ENCODE data around the gene PRG3.
"Not testable (repeated sequence)": the region's sequence is repeated elsewhere in the genome, so short reads cannot be mapped to it uniquely, and the experiment has no call there.

PRG3 gene

GRCh38 chr11:57407941-57408475 is 27.1 kb upstream of the PRG3 start:
- no peak for DNase-seq

GRCh38 chr11:57407010-57407920 is 26.3 kb upstream of the PRG3 start:
- DNase-seq, result no peak

GRCh38 chr11:57406337-57406904 is 25.5 kb upstream of the PRG3 start:
- no peak for DNase-seq

- no peak for DNase-seq
Observed at GRCh38 chr11:57405271-57405860, 24.4 kb upstream of the PRG3 start.

- no peak for DNase-seq
Observed at GRCh38 chr11:57403802-57404147, 22.8 kb upstream of the PRG3 start.

GRCh38 chr11:57403003-57403801 is 22.3 kb upstream of the PRG3 start:
- not testable (repeated sequence) for DNase-seq

DNA sequence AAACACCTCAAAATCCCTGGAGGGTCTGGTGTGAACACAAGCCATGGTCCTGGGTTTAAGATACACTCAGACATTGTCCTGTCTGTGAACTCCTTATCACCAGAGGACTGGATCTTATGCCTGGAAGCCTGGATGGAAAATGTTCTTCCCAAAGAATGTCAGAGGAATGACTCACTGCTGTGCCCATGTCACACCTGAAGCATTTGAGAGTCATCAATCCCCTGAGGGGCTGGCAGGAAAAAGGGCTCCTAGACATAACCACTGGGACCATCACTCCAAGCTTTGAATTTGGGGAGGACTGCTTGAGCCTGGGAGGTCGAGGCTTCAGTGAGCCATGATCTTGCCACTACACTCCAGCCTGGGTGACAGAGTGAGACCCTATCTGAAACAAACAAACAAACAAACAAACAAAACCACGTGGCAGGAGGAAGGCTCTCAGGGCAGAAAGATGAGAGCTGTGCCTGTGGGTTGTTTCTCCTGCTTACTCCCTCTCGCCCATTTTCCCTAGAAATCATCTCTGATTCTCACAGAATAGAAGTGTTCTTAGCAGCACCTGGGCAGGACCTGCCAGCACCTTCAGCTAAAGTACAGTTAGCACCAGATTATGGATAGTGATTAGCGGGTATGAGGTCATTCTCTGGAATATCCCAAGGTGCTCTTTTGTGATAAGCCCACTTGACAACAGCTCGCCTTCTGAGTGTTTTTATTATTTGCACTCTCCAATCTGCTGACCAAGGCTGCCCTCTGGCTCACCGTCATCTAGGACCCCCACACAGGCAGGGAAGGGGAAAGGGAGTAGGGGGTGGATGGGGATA is 21.4 kb upstream of the PRG3 start:
- DNase-seq, result peak; percentile 43

GRCh38 chr11:57399972-57400578 is 19.1 kb upstream of the PRG3 start:
- no peak for DNase-seq

GRCh38 chr11:57399221-57399620 is 18.3 kb upstream of the PRG3 start:
- no peak for DNase-seq

DNA sequence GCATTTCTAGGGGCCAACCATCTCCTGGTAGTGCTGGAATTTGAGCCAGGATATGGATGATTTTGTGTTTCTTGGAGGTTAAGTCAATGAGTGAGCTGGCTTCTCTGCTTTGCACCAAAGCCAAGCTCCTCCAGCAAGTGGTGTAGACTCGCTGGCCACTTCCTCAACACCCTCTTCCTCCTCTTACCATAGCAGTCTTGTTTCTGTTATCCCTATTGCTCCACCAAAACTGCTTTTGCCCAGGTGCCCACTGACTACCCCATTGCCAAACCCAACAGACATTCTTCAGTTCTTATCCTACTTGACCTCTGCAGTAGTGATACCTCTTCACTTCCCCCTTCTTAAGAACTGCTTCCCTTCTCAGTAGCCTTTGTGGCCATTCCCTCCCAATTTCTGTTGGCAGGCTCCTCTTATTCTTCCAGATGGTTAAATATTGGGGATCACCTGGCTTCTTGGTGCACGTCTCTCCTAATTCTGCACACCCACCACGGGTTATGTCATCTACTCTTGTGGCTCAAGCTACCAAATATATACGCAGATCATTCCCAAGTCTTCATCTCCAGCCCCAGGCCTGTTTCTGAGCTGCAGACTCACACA is 16.5 kb upstream of the PRG3 start:
- no peak for DNase-seq

GRCh38 chr11:57396744-57397143 is 15.8 kb upstream of the PRG3 start:
- DNase-seq, result no peak

GRCh38 chr11:57395905-57396623 is 15.1 kb upstream of the PRG3 start:
- DNase-seq, result no peak

DNA sequence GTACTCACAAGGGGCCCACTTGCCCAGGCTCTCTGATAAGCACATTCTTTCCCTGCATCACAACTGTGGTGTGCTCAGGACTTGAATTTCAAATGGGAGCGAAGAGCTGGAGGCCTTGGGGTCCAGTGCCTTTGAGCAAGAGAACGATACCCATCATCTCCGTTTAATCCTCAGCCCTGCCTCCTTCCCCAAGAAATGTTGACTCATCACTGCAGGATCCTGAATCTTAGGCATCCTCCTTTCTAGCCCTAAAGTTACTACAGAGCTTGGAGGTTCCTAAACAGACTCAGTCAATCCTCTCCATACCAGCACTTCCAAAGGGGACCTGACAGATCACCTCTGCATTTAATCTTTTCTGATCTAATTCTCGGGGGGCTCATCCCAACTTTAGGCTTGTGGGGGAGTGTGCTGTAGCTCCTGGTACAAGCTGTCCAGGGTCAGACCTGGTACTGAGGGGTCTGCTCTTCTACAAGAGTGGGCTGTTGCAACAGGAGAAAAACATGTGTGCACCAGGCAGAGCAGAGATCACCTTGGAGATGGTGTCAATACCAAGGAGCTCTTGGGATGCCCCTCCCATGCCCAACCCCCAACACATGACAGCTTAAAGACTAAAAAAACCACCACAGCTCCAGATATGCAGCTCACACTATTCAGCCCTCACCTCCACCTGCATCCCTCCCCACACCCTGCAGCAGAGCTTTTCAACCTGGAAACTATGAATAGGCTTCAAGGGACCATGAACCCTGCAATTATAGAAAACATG is 13.4 kb upstream of the PRG3 start:
- no peak for DNase-seq

DNA sequence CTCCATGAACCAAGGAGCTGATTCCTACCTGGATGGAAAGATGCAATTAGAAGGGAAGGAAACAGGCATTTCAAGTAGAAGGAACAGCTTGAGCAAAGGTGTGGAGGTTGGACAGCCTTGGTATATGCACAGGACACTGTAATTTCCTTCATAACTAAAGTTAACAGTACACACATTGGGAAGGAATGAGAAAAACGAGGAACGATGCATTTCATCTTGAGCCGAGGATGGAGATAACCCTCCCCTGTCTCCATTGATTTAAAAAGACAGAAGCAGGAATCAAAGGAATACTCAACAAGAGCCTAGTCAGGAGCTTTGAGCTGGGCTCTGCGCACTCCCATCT is 11.8 kb upstream of the PRG3 start:
- no peak for DNase-seq

DNA sequence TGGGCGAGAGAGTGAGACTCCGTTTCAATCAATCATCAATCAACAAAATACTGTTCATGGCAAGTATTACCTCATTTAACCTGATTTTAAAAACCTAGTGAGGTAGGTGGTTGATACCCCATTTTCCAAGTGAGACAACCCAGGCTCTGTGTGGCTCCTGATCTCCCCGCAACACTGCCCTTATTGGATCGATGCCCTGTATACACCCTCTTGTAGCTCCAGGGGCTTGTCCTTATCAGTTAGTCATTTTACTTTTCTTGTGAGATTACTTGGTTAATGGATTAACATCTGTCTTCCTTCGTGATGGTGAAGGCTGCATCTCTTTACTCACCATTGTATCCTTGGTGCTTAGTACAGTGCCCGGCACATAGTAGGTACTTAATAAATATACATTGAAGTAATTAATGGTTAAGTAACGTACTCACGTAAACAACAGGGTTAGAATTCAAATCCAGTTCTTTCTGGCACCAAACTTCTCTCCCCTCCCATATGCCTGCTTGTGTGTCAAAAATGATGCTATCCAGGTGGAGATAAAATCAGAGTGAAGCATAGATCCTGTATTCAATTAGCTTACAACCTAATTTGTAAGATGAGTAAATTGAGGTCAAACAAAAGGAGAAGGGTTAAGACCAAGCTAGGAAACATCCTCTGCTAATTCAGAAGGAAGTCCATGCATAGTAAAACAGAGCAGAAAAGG is 11.3 kb upstream of the PRG3 start:
- no peak for DNase-seq

DNA sequence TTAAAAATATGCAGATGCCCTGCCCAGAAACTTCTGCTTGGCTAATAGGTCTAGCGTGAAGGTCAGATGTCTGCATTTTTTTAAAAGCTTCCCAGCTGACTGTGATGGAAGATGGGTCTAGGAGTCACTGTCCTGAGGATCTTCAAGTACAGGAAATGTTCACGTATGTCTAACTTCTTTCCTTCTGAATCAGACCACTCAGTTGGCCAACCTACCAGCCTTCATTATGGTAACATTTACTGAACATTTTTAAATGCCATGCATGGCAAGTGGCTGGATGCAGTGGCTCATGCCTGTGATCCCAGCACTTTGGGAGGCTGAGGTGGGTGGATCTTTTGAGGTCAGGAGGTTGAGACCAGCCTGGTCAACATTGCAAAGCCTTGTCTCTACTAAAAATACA is 10.6 kb upstream of the PRG3 start:
- DNase-seq, result no peak

DNA sequence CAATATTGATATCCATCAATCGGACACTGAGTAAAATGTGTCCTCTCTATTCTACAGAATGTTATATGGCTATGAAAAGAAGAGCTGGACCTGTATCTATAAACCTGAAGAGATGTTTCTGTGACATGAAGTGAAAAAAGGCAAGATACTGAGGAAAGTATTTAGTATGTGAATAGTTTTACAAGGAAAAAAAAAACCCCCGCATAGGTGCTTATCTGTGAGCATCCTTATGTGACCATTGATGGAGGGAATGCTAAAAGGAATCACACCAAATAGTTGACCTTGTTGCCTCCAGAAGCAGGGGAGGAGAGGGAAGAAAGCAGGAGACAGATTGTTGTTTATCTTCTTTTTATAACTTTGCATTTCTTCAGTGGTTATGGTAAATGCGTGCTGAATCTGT is 10.2 kb upstream of the PRG3 start:
- DNase-seq, result no peak

DNA sequence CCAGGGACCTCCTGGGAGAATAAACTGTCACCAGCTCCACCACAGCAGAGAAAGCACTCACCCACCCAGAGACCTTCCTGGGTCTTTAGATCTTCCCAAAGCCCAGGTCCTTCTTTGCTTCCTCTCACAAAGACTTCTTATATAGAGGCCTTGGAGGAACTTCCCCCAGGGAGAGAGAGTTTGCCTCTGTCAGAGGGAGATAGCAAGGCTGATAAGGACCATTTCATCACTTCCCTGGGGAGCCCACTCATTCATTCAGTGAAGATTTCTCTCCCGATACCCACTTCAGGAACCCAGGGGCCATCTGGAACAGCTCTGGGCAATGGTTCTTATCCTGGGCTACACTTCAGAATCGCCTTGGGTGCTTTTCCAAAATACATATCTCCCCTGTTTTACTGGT is 9.6 kb upstream of the PRG3 start, which contains the start of gene PRG2:
Gene PRG2, minus strand, starts transcription at position 116 of the 400 bp plus-strand sequence. CDS start 706 bp downstream, outside the sequence.
- DNase-seq, result no peak

Data from NCI-H2029 treated with DMSO at 0.1 percent for 48 hours (cell line).